HUES64 (cell line): ENCODE data around the gene NLRP4.

Source experiments
- H3K27ac ChIP-seq: 2 replicates; pipeline ENCODE4 v1.7.0; 2013; ENCODE audit warnings: low read depth, low read length, inconsistent platforms
- H3K27me3 ChIP-seq: 2 replicates; pipeline ENCODE4 v1.6.1; 2013; ENCODE audit warnings: mild to moderate bottlenecking, low read length; ENCODE audit not compliant: insufficient read depth
- H3K36me3 ChIP-seq: 2 replicates; pipeline ENCODE4 v1.6.1; 2013; ENCODE audit warnings: mild to moderate bottlenecking, low read length; ENCODE audit not compliant: insufficient read depth
- H3K4me1 ChIP-seq: 2 replicates; pipeline ENCODE4 v1.6.1; 2013; ENCODE audit warnings: mild to moderate bottlenecking, low read length, moderate library complexity; ENCODE audit not compliant: insufficient read depth
- H3K4me3 ChIP-seq: 2 replicates; pipeline ENCODE4 v1.5.1; 2013; ENCODE audit warnings: mild to moderate bottlenecking, low read length, moderate library complexity
- H3K9ac ChIP-seq: 2 replicates; pipeline ENCODE4 v1.6.1; 2013; ENCODE audit warnings: mild to moderate bottlenecking, low read depth, low read length
- H3K9me3 ChIP-seq: 2 replicates; pipeline ENCODE4 v1.6.1; 2013; ENCODE audit warnings: low read depth, low read length; ENCODE audit not compliant: insufficient read depth
- WGBS: fragments of 150-250, 120-280 bp; methylation state at CpG from one replicate; pipeline ENCODE4 v1.1.7; 2013; ENCODE audit warnings: missing lambda C conversion rate; 5-methylcytosine and 5-hydroxymethylcytosine counted together

The NLRP4 gene

DNA sequence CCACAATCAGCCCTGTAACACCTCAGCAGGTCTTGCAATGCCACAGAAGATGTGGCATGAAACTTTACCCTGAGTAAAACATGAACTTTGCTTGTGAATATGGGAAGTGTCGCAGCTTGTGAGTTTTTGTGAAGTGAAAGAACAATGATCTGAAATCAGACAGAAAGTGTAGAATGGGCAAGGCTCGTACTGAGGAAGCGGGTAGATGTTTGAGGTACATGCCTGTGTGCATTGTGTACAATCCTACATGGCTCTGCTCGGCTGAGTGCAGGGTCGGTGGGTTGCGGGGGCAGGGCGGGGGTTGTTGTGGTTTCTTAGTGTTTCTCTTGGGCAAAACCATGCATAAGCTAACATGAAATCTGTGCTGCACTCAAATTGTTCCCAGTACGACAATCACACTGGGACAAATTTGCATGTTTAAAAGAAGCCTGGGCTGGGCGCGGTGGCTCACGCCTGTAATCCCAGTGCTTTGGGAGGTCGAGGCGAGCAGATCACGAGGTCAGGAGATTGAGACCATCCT lies 94.7 kb downstream of the NLRP4 start:
- Histone ChIP-seq H3K9me3 (peaks cover 80% of the 10 kb centered on the region), H3K4me1 (no peaks in the 10 kb centered on the region), H3K27me3 (no peaks in the 10 kb centered on the region), H3K36me3 (no peaks in the 10 kb centered on the region), H3K27ac (no peak overlapping the region), H3K9ac (no peak overlapping the region), H3K4me3 (no peak overlapping the region)
- 83% methylated on average over 14 of the region's 14 CpGs for WGBS
